GM19328 (cell line): ENCODE measurements around the gene C1orf141.
"Not testable (repeated sequence)": the region's sequence is repeated elsewhere in the genome, so short reads cannot be mapped to it uniquely, and the experiment has no call there.

ENCODE experiments used
- ATAC-seq: cut with Tn5 transposase; IDR thresholded peaks from one replicate; pipeline ENCODE4 v1.9.1; 2021; ENCODE audit warnings: mild to moderate bottlenecking, moderate library complexity; ENCODE audit not compliant: unreplicated experiment

The C1orf141 gene

DNA sequence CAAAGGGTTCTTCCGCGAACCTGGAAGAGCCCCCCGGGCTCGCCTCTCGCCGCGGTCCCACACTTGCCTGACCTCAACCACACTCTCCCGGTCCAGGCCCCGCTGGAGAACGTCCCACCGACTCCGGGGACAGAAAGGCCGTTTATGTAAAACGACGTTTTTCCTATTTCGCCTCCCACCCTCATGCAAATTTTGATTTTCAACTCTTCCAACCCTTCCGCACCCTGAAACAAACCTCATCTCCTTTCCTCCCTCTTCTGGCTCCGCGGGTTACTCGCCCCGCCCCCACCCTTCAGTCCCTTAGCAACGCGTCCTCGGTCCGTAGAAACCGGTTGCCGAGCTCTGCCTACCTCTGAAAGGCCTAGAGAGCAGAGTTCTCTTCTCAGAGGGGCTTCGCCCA lies at the start of gene C1orf141:
Gene C1orf141, minus strand, starts transcription at position 276 of the 400 bp plus-strand sequence. CDS start 7,730 bp downstream, outside the sequence.
- no peak for ATAC-seq

DNA sequence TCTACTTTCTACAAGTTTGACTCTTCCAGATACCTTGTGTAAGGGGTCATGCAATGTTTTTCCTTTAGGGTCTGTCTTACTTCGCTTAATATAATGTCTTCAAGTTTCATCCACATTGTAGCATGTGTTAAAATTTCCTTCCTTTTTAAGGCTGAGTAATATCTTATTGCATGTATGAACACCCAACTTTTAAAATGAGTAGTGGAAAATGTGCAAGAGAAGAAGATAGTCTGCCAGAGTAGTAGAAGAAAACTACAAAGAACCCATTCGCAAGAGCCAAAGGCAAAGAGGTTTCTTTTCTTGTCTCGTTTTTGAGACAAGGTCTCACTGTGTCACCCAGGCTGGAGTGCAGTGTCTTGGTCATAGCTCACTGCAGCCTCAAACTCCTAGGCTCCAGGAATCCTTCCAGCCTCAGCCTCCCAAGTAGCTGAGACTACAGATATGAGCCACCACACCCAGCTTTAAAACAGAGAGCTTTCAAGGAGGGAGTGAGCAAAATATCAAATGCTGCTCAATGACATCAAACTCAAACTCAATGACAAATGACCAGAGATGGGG lies 40.8 kb upstream of the C1orf141 start:
- no peak for ATAC-seq

DNA sequence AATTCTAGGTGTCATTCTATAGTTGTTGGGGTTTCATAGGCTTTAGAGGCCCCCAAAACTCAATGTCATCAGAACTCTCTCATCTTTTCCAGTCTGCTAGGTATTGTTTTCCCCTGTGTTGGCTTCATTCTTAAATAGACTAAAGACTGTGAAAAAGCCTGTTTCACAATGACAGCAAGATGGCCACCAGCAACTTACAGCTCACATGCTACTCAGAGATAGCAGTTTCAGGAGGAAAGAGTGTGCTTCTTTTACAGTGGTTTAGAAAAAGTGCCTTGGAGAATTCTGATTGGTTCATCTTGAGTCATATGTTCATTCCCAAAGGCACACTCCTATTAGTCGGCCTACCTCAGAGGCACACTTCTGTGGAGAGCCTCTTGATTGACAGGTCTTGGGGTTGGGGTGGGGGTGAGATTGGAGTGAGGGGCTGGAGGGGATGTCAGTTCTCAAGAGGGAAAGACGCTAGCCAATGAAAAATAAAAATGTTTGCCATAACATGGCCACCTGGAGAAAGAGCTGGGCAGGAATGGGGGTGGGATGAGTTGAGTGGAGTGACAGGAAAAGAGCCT lies 40.0 kb upstream of the C1orf141 start:
- ATAC-seq: no peak

DNA sequence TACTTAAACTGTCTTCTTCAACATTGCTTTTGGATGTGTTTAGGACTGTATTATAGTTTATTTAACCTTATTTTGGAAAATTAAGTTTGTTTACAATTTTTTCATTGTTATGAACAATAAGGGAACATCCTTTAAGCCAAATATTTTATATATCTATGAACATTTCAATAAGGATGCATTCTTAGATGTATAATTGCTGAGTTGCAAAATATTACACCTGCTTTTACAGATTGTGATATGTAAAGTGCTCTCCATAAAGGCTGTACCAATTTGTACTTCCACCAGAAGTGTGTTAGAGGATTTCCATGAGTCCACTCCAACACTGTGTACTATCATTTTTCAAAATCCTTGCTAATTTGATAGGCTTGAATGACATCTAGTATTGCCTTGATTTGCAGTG lies 39.2 kb upstream of the C1orf141 start:
- no peak for ATAC-seq

DNA sequence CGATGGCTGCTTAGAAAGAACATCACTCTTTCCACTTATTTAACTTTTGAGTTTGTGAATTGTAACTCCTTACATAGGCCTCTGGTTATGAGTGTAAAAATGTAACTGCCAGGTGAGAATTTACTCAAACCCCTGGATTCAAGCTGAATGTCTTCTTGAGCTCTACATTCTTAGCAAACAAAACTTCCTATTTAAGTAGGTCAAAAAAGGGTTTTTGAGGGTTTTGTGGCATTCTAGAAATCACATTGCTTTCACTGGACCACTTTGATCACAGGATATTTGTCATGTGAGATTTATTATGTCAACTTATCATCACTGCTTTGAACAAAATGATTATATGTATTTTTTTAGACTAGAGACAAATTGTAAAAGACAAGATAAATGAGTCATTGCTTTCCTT lies 37.2 kb upstream of the C1orf141 start:
- ATAC-seq: no peak

DNA sequence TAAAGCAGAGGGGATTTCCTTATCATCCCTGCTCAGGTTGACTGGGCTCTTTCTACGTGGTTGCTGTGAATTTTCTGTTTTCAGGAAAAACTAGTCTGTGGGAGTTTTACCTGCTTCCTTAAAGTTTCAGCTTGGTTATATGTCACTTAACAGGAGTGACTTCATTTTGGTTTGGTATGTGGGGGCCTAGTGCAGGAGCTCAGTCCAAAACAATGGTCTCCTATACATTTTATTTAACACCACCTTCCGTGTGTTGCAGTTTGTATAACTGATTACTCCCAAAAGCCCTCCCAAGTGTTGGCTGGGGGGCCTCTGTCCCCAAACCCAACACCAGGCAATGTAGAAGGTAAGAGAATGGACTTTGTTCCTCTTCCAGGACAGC lies 36.8 kb upstream of the C1orf141 start:
- no peak for ATAC-seq

DNA sequence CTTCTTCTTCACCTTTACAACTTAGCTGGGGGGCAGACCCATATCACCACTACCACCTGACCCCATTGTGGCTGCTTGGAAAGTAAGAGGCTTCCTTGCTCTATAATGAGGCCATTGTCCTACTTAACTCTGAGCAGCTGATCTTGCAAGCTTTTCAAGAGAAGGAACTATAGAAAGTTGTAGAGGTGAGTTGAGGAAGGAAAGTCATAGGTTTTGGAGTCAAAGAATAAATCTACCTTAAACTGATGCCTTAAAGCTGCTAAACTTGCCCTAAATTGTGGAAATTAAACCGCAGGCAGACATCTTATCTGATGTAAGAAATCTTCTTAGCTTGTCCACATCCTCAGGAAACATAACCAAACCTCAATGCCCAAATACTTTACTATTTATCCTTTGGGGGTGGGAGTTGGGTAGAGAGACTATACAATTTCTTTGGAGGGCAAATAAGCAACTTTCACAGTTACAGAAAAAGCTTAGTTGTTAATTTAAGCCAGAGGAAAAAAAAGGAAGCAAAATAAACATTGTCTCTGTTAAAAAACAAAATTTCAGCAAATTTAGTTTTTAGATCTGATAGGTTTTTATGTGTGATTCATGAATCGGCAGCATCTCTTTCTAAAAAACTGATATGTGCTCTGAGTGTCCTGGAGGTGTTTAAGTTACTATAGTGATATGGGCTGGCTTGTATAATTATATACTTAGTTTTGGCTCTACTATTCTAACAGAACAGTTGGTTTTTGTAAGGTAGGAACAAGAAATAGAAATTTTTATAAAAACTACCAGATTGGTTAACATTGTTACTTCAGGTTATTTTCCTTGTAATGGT lies 36.2 kb upstream of the C1orf141 start:
- no peak for ATAC-seq

DNA sequence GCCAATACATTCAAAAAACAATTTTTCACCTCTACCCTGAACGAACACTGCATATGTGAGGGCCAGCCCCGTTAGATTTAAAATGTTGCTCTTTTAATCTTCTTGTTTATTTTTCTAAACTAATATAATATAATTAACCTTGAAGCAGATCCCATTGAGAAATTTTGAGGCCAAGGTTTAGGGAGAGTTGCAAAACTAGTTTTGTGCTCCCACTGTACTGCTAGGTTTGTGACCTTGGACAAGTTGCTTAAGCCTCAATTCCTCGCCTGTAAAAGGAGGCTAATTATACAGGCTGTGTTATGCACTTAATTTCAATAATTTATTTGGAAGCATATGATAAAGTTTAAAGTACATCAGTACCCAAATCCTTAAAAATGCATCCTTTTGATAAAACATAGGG lies 35.2 kb upstream of the C1orf141 start:
- no peak for ATAC-seq

DNA sequence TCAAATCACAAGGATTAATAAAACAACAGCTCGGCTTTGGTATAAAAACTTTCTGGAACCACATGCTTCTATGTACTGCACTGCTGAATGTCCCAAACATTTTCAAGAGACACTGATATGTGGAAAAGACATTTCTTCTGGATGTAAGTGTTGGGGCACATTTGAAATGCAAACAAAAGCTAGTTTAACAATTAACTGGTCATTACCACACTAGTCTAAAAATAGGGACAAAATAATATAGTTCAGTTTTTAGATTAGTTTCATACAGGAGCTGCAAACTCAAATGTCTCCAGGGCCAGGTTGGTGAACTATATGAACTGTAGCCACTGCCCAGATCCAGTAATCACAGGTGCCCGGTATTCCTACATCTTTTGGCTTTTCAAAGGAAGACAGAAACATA lies 34.7 kb upstream of the C1orf141 start:
- ATAC-seq: no peak

DNA sequence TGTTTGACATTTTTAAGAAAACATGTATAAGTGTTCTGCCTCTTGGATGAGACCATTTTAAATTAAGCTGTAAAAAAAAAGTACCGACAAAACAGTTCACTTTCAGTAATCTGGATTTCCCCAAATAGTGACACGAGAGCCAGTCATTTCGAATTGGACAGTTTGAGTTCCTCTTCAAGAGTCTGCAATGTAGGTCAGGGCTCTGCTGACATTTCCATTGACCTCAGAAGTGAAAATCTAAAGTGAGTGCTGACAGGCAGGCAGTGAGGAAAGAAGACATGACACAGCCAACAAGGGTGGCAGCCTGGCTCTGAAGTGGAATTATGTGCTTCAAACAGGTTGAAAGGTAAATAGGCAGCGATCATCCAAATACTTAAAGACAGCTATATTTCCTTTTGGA lies 31.4 kb upstream of the C1orf141 start, which contains the start of gene IL23R:
Gene IL23R, plus strand, starts transcription at position 259 of the 400 bp plus-strand sequence. CDS start 1,667 bp downstream, outside the sequence.
- ATAC-seq: peak; percentile 76

DNA sequence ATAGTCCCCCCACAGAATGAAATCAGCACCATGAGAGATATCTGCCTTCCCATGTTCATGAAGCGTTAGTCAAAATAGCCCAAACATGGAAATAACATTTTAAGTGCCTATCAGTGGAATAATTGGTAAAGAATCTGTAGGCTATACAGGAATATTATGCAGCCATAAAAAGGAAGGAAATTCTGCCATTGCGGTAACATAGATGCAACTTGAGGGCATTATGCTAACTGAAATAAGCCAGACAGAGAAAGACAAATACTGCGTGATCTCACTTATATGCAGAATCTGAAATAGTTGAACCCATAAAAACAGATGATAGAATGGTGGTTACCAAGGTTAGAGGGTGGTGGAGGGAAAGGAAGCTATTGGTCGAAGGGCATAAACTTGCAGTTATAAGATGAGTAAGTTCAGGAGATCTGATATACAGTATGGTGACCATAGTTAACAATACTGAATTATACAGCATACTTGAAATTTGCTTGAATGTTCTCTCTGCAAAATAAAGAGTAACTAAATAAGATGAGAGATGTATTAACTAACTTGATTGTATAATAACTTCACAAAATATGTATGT lies 30.8 kb upstream of the C1orf141 start:
- no peak for ATAC-seq

DNA sequence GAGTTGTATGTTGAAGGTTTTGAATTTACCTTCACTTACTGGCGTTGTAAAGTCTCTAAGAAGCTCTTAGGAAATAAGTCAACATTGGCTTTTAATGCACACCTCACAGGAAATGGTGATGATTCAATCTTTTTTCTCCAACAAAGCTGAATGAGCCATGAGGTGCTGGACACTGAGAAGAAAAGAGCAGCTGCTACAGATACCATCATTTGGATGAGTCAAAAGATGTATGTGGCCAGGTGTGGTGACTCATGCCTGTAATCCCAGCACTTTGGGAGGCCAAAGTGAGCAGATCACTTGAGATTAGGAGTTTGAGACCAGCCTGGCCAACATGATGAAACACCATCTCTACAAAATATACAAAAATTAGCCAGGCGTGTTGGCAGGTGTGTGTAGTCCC lies 28.2 kb upstream of the C1orf141 start:
- no peak for ATAC-seq

DNA sequence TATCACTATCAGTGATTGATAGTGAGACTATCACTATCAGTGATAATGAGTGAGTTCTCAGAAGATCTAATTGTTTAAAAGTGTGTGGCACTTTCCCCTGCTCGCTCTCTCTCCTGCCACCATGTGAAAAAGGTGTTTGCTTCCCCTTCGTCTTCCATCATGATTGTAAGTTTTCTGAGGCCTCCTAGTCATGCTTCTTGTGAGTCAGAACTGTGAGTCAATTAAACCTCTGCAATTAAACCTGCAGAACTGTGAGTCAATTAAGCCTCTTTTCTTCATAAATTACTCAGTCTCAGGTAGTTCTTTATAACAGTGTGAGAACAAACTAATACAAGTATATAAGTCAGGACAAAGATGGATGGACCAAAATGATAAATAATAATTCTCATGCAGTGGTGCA lies 24.5 kb upstream of the C1orf141 start:
- no peak for ATAC-seq

DNA sequence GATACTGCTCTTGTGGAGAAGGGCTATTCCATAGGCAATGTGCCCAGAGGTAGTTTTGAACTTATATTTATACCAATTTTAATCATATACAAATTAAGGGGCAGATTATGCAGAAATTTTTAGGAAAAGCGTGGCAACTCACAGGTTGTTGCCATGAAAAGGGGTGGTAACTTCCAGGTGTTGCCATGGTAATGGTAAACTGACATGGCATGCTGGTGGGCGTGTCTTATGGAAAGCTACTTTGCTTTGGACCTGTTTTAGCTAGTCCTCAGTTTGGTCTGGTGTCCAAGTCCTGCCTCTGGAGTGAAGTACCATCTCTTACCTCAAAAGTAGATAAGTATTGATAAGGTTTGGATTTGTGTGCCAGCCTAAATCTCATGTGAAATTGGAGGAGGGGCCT lies 23.6 kb upstream of the C1orf141 start:
- no peak for ATAC-seq

DNA sequence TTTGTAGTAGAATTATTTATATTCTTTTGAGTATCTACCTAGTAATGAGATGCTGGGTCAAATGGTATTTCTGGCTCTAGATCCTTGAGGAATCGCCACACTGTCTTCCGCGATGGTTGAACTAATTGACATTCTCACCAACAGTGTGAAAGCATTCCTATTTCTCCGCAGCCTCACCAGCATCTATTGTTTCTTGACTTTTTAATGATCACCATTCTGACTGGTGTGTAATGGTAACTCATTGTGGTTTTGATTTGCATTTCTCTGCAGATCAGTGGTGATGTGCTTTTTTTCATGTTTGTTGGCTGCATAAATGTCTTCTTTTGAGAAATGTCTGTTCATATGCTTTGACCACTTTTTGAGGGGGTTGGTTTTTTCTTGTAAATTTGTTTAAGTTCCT lies 16.2 kb upstream of the C1orf141 start:
- ATAC-seq: no peak

DNA sequence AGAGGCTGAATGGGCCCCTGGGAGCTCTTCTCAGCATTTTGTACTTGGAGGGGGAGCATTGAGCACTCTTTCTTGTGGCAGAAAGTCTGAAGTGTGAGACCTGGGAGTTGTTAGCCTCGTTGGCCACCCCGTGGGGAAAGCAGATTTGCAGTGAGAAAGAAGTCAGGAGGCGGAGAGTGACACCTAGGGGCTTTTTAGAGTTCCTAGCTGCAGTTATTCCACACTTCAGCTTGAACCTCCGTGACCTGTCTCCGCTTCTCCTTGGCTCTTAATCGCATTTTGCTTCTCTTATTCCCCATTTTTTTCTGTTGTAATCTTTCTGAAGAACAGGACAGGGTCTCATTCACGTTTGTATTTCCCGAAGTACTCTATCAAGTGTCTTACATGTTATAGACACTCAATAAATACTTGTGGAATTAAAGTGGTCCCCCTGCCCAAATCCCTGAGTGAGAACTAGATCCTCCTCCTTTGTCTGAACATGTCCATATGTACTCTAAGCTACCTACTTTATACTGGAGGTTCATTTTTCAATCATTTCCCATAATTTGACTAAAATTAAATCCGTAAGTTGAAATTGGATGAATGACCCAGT lies 14.5 kb upstream of the C1orf141 start:
- peak; percentile 80 for ATAC-seq

DNA sequence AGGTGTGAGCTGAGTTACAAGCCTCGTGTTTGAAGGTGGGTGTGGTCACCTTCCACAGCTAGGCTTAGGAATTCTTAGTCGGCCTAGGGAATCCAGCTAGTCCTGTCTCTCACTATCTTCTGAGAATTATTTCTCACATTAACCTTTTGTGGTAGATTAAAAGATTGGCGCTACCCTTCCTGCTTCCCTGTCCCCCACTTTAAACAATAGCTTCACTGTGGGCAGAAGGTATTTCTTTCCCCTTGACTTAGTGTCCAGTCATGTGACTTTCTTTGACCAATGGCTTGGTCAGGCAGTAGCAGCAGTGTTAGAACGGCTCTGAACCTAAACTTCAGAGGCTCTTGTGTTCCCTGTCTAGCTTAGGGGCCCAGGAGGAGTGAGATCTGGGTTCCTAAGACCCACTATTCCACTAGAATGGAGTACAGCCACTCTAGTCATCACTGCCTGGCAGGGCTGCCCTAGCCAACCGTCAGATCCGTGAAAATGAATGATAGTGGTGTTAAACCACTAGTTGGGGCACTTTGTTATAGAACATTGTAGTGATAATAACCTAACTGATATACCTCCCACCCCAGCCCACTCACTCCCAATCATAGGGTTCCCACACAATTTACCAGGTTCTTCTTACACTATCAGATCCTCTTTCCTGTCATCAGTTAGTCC lies 13.9 kb upstream of the C1orf141 start:
- peak; percentile 18 for ATAC-seq

DNA sequence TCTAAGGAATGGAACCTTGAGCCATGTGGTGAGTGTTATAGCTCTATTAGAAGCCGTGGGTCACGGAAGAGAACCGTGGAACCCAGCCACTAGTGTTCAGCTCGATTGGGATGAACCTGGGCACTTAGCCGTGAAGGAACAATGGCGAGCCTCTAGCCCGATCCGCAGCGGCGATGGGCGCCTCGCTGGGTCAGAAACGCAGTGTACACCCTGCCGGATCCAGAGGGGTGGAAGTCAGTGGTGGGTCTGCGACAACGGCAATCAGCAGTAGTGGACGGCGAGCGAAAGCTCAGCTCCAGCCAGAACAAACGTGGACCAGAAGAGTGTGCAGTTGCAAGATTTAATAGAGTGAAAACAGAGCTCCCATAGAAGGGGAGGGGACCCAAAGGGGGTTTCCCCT lies 13.2 kb upstream of the C1orf141 start:
- not testable (repeated sequence) for ATAC-seq

DNA sequence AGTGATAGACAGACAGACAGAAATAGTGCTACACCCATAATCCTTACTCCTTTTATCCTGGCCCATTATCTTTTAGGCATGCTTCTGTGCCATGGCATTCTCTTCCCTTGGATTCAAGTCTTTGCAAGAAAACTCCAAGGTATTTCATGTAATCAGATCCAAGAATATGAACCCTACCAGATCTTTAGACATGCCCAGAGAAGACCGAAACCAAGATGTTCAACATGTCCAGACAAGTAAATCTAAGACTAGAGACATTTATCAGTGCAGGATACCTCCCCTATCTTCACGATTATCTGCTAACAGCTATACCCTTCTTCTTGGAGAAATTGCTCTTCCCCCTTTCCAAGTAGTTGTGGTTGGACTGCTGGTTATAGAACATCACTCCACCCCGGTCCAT lies 11.8 kb upstream of the C1orf141 start:
- no peak for ATAC-seq

DNA sequence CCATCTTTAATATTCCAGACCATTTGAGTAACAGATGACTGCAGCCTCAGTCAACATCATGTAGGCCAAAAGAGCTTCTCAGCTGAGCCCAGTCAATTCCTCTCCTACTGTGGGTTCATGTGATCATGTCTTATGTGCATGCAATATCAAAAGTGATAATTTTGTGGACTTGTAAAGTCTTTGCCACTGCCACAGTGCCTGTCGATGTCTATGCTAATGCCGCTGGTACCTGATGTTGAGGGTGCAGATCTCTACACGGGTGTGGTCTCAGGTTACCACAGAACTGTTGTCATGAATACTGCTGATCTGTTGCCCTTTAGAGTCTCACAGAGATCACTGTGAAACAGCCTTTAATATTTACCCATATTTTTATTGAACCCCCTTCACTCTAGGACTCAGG lies 11.3 kb upstream of the C1orf141 start:
- ATAC-seq: no peak

DNA sequence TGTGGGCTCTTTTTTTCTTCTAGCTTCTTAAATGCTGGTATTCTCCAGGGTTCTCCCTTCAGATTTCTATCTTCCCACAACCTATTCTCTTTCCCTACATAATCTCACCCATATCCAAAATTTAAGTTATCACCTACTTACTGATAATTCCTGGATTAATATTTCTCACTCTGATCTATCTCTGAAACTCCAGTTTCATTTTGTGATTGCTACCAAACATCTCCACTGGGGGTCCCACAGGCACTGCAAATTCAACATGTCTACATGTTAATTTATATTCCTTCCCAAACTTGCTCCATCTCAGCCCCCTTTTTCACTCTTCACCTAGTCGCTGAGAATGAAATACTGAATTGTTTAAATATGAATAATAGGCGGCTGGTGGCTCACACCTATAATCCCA lies 9.9 kb upstream of the C1orf141 start:
- ATAC-seq: no peak
